ENCODE data around the gene TBX20.
"Not testable (repeated sequence)": the region's sequence is repeated elsewhere in the genome, so short reads cannot be mapped to it uniquely, and the experiment has no call there.

Gene TBX20

GRCh38 chr7:35241436-35241835 lies 12.5 kb downstream of the TBX20 start:
- Histone ChIP-seq H3K9ac (ENCODE audit: insufficient read length) (no peak overlapping the region), H3K27ac (no peak overlapping the region), H3K9me3 (ENCODE audit: low read depth, low read length) (no peaks in the 10 kb centered on the region), H3K4me3 (no peak overlapping the region), H3K36me3 (ENCODE audit: insufficient read depth, low read length) (no peaks in the 10 kb centered on the region)
- TF ChIP-seq FOXP2 (optimal IDR thresholded peaks at IDR 0.05; ENCODE audit: control extremely low read depth, extremely low read length, insufficient read depth) (no peak), POLR2AphosphoS5 (IDR thresholded peaks at IDR 0.05; ENCODE audit: borderline replicate concordance, low read depth, low read length) (no peak), EZH2 (IDR thresholded peaks at IDR 0.05) (no peak)
- DNase-seq (ENCODE audit: low read depth, low spot score) = no peak

DNA sequence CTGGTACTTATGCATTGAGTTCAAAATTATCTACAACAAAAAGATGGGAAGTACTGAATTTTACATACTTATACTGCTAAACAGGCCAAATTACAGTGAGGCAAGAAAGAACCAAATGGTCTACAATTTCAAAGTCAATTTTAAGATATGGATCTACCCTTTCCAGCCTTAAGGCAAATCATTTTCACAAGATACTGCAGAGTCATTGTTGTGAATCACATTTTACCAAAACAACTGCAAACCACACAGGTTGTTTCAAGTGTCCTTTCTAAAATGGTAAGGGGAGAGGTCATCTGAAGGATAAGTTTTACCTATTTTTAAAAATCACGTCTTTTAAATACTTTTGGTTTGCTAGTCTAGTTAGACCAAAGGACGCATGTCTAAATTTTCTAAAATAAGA lies 12.9 kb downstream of the TBX20 start:
- not testable (repeated sequence) for H3K9ac ChIP-seq (ENCODE audit: insufficient read length); H3K9me3 ChIP-seq (ENCODE audit: low read depth, low read length); H3K27ac ChIP-seq; H3K4me3 ChIP-seq; H3K36me3 ChIP-seq (ENCODE audit: insufficient read depth, low read length); DNase-seq (ENCODE audit: low read depth, low spot score)

DNA sequence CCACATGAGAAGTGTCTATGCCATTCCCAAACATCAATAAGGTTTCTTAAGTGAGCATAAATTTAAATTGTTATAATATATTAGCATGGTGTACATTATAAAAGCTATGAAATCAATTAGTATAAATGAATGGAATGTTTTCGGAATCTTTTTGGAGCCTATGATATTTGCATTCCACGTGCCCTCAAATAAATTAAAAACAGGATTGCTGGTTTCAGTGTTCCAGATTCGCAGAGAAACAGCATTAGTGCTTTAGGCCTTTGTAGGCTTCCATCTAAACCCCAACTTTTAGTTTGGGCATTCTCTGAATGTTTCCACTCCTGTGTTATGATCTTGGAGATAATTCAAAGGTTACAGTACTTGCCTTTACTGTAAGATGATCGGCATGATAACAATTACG lies 15.4 kb downstream of the TBX20 start:
- H3K4me3 ChIP-seq; H3K36me3 ChIP-seq (ENCODE audit: insufficient read depth, low read length); H3K27ac ChIP-seq; H3K9ac ChIP-seq (ENCODE audit: insufficient read length); DNase-seq (ENCODE audit: low read depth, low spot score); H3K9me3 ChIP-seq (ENCODE audit: low read depth, low read length): not testable (repeated sequence)

DNA sequence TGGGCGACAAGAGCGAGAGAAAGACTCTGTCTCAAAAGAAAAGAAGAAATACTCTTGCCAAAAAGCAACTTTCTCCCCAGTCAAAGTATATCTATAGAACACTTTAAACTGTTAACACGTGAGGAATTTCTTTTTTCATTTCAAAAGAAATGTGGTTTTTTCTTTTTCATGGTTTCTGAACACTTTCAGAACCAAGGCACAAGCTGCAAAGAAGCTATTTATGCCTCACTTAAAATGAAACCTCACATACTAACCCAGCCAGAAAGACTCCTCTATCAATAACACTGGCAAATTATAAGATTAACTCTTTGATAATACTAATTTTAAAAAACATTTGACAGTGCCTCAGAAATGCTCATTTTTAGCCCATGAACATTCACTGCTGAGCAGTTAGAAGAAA lies 20.9 kb downstream of the TBX20 start:
- Histone ChIP-seq H3K27ac (no peak overlapping the region), H3K36me3 (ENCODE audit: insufficient read depth, low read length) (no peaks in the 10 kb centered on the region), H3K9ac (ENCODE audit: insufficient read length) (no peak overlapping the region), H3K4me3 (no peak overlapping the region), H3K9me3 (ENCODE audit: low read depth, low read length) (no peaks in the 10 kb centered on the region)
- DNase-seq (ENCODE audit: low read depth, low spot score) = no peak
- no peak for TF ChIP-seq FOXP2 (optimal IDR thresholded peaks at IDR 0.05; ENCODE audit: control extremely low read depth, extremely low read length, insufficient read depth)
- no peak for TF ChIP-seq EZH2 (IDR thresholded peaks at IDR 0.05)
- TF ChIP-seq POLR2AphosphoS5 (IDR thresholded peaks at IDR 0.05; ENCODE audit: borderline replicate concordance, low read depth, low read length) = no peak

DNA sequence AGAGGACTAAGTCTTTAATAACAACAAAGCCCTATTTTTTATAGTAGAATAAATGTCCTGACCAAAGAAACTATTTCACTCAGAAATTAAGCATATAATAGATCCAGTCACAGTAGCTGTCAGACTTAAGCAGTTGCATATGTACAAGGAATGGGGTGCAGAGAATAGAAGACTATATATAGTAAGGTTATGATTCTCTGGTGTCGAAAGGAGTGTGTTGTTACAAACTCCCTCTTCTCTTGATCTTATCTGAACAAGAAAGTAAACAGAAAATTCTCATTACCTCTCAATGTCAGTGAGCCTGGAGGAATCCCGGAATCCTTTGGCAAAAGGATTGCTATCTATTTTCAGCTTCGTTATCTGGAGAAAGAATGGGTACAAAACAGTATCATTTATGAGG lies 22.7 kb downstream of the TBX20 start:
- not testable (repeated sequence) for H3K27ac ChIP-seq; H3K9me3 ChIP-seq (ENCODE audit: low read depth, low read length); H3K9ac ChIP-seq (ENCODE audit: insufficient read length); H3K4me3 ChIP-seq; H3K36me3 ChIP-seq (ENCODE audit: insufficient read depth, low read length); DNase-seq (ENCODE audit: low read depth, low spot score)

GRCh38 chr7:35229116-35229780 lies 24.7 kb downstream of the TBX20 start:
- not testable (repeated sequence) for DNase-seq (ENCODE audit: low read depth, low spot score); H3K4me3 ChIP-seq; H3K9ac ChIP-seq (ENCODE audit: insufficient read length); H3K36me3 ChIP-seq (ENCODE audit: insufficient read depth, low read length); H3K9me3 ChIP-seq (ENCODE audit: low read depth, low read length); H3K27ac ChIP-seq

GRCh38 chr7:35228496-35229051 lies 25.3 kb downstream of the TBX20 start:
- DNase-seq (ENCODE audit: low read depth, low spot score); H3K36me3 ChIP-seq (ENCODE audit: insufficient read depth, low read length); H3K27ac ChIP-seq; H3K4me3 ChIP-seq; H3K9me3 ChIP-seq (ENCODE audit: low read depth, low read length); H3K9ac ChIP-seq (ENCODE audit: insufficient read length): not testable (repeated sequence)

- DNase-seq (ENCODE audit: low read depth, low spot score); H3K4me3 ChIP-seq; H3K36me3 ChIP-seq (ENCODE audit: insufficient read depth, low read length); H3K9ac ChIP-seq (ENCODE audit: insufficient read length); H3K9me3 ChIP-seq (ENCODE audit: low read depth, low read length); H3K27ac ChIP-seq: not testable (repeated sequence)
Observed at GRCh38 chr7:35227438-35227837, 26.5 kb downstream of the TBX20 start.

DNA sequence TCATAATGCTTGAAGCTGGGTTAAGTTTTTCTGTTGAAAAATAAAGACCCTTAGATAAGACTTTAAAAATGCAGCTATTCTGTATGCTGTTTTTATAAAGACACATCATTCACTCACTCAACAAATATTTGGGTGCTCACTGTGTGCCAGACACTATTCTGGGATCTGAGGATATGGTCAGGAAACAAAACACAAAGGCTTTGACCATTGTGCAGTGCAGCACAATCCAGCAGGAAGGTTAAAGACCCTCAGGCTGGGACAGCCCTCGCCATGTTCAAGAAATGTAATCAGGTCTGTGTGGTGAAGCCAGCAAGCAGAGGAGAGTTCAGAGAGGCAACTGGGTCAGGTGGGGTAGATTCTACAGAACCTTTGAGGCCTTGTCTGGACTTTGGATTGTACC lies 31.5 kb downstream of the TBX20 start:
- not testable (repeated sequence) for H3K9ac ChIP-seq (ENCODE audit: insufficient read length); H3K36me3 ChIP-seq (ENCODE audit: insufficient read depth, low read length); H3K4me3 ChIP-seq; H3K9me3 ChIP-seq (ENCODE audit: low read depth, low read length); DNase-seq (ENCODE audit: low read depth, low spot score); H3K27ac ChIP-seq

DNA sequence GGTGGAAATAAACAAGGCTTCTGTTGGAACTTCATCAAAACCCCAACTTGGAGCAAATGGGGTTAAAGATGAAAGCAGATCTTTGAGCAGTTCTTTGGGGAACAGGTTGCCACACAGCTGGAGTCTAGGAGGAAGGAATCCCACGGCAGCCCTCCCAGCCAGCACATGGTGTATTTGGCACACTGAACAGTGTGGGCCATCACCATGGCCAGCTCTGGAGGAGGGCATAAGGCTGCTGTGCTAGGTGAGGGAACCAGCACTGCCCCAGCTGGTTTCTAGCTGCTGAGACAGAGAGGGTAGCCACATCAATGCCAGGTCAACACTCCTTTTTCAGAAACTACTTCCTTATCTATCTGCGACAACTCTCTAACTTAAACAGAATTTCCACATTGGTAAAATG lies 33.7 kb downstream of the TBX20 start:
- H3K27ac ChIP-seq; H3K4me3 ChIP-seq; H3K9ac ChIP-seq (ENCODE audit: insufficient read length); H3K9me3 ChIP-seq (ENCODE audit: low read depth, low read length); H3K36me3 ChIP-seq (ENCODE audit: insufficient read depth, low read length); DNase-seq (ENCODE audit: low read depth, low spot score): not testable (repeated sequence)

DNA sequence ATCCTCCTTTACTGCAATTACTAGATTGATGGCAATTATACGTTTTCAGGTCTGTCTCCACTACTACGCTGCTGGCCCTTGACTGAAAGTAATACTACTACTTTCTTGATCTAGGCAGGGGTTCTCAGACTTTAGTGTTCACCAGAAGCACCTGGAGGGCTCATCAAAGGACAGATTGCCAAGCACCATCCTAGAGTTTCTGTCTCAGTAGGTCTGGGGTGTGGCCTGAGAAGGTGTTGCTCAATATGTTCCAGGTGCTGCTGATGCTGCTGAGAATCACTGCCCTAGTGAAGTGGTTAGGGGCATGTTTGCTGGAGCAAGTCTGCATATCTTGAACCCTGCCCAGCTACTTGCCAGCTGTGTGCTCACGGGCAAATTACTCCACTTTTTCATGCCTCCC lies 37.9 kb downstream of the TBX20 start:
- not testable (repeated sequence) for DNase-seq (ENCODE audit: low read depth, low spot score); H3K36me3 ChIP-seq (ENCODE audit: insufficient read depth, low read length); H3K9me3 ChIP-seq (ENCODE audit: low read depth, low read length); H3K9ac ChIP-seq (ENCODE audit: insufficient read length); H3K27ac ChIP-seq; H3K4me3 ChIP-seq

DNA sequence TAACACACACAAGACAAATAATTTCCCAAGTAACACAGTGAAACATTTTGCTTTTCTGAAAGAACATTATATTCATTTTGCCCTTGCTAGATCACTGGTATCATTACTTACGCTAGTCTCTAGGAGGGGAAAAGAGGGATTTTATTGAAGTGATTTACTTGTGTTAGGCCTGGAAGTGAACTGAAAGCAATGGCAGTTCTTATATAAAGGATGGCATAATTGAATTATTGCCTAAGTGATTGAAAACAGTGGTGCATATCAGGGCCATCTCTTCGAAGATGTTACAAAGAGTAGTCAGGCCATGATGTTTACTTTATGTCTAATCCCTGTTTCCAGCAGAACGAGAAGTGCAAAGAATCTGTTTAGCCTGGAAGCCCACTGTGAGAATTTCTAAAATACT lies 38.8 kb downstream of the TBX20 start:
- H3K9ac ChIP-seq (ENCODE audit: insufficient read length) = not testable (repeated sequence)

GRCh38 chr7:35206924-35207323 lies 47.0 kb downstream of the TBX20 start:
- not testable (repeated sequence) for H3K9me3 ChIP-seq (ENCODE audit: low read depth, low read length); H3K36me3 ChIP-seq (ENCODE audit: insufficient read depth, low read length); H3K9ac ChIP-seq (ENCODE audit: insufficient read length); H3K4me3 ChIP-seq; H3K27ac ChIP-seq; DNase-seq (ENCODE audit: low read depth, low spot score)

More for the DNA sequence above, 38.8 kb downstream of the TBX20 start:
- not testable (repeated sequence) for DNase-seq (ENCODE audit: low read depth, low spot score); H3K36me3 ChIP-seq (ENCODE audit: insufficient read depth, low read length); H3K4me3 ChIP-seq; H3K27ac ChIP-seq; H3K9me3 ChIP-seq (ENCODE audit: low read depth, low read length)

DNA sequence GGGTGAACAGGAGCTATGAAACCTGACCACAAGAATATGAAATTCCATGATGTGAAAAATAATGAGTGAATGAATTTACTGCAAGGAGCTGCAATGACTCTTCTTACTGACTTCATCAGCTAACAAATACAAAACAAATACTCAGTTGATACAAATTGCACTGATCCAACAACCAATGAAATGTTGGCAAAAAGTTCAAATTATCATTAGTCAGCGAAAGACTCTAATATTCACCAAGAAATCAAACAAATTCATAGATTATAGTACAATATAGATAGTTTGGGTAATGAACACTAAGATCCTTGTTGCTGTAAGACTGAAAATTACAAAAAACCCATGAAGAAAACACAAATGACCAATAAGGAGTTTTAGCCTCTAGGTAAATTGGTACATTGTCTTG lies 49.0 kb downstream of the TBX20 start:
- not testable (repeated sequence) for H3K9ac ChIP-seq (ENCODE audit: insufficient read length); H3K36me3 ChIP-seq (ENCODE audit: insufficient read depth, low read length); H3K27ac ChIP-seq; H3K9me3 ChIP-seq (ENCODE audit: low read depth, low read length); DNase-seq (ENCODE audit: low read depth, low spot score); H3K4me3 ChIP-seq
